K562 (cell line): ENCODE measurements around the gene BPNT1. TPM values are rescaled to one million over a fixed set of nuclear protein-coding genes. Genes with fewer than 3 reads are reported as not detected.
A peak's percentile ranks its signal among the peaks of the same experiment; 100 is the strongest.

ENCODE experiments used
- ATAC-seq: fragments of 200-7000 bp; cut with Tn5 transposase; 3 replicates; pipeline ENCODE4 v1.9.1; 2020; ENCODE audit warnings: moderate library complexity
- BruUV-seq: library from RNA; stranded (reverse); fragments of 400-500 nt; replicated peaks from 2 replicates; lab custom pipeline; 2021; lab: Mats Ljungman, UMichigan
- CTCF ChIA-PET: fragments of 300-600 bp; formaldehyde crosslinking; extraction: SDS; loops from one replicate; lab custom pipeline; 2021; ENCODE audit warnings: low intra/inter-chr PET ratio; lab: Yijun Ruan, JAX
- POLR2A ChIA-PET: fragments of 300-600, 350-650 bp; sonication (Branson Sonifier 250); formaldehyde crosslinking; extraction: SDS; loops from one replicate; lab custom pipeline; 2021; ENCODE audit warnings: antibody characterized with exemption, inconsistent platforms; lab: Yijun Ruan, JAX
- DNase-seq, 4 experiments: peaks; one replicate each; pipeline versions ENCODE4 v3.0.0 to v3.0.0-alpha.2; 2011 to 2018; ENCODE audit warnings: low spot score in 3 of 4, mixed read lengths in 3 of 4; ENCODE audit errors: extremely low read depth in 1 of 4
- FAIRE-seq: peaks from 2 replicates; lab custom pipeline; 2011; peaks lifted over from hg19 to GRCh38; lab: Jason Lieb, UNC
- H2AFZ ChIP-seq: 2 replicates; pipeline ENCODE4 v1.6.0; 2011; ENCODE audit warnings: low read depth, low read length, control low read depth, inconsistent platforms
- H3K27ac ChIP-seq: fragments of 200-600 bp; 3 replicates; pipeline ENCODE4 v1.8.0; 2011; ENCODE audit warnings: low read depth, mild to moderate bottlenecking, control low read depth, inconsistent platforms, low read length, moderate library complexity, mixed read lengths; ENCODE audit errors: extremely low read depth
- H3K27me3 ChIP-seq, 2 experiments: fragments of 300-600 bp in 1 of 2; 2 replicates in 1 of 2; 3 replicates in 1 of 2; pipeline versions ENCODE4 v1.6.0 to v1.8.0; 2011; ENCODE audit warnings: inconsistent platforms in 2 of 2, low read length in 2 of 2, mild to moderate bottlenecking in 1 of 2, mixed read lengths in 1 of 2, moderate library complexity in 1 of 2; ENCODE audit not compliant: control insufficient read depth in 2 of 2, insufficient read depth in 2 of 2
- H3K36me3 ChIP-seq: fragments of 300-600 bp; 3 replicates; pipeline ENCODE4 v1.8.0; 2011; ENCODE audit warnings: mild to moderate bottlenecking, low read length, inconsistent platforms; ENCODE audit not compliant: control insufficient read depth, insufficient read depth
- H3K4me1 ChIP-seq, 2 experiments: fragments of 200-600 bp in 1 of 2; replicated peaks in 1 of 2; 2 replicates in 1 of 2; 3 replicates in 1 of 2; pipeline versions ENCODE4 v1.5.1 to v1.8.0; 2011; ENCODE audit warnings: inconsistent platforms in 2 of 2, low read length in 2 of 2, mild to moderate bottlenecking in 1 of 2, mixed read lengths in 1 of 2, moderate library complexity in 1 of 2; ENCODE audit not compliant: control insufficient read depth in 2 of 2, insufficient read depth in 2 of 2
- H3K4me2 ChIP-seq: 2 replicates; pipeline ENCODE4 v1.6.1; 2011; ENCODE audit warnings: low read length, control low read depth, inconsistent platforms, mixed read lengths; ENCODE audit not compliant: insufficient read depth
- H3K4me3 ChIP-seq: fragments of 200-600 bp; sonication (generic), shearing (Covaris generic); 2 replicates; pipeline ENCODE4 v1.5.1; 2016; ENCODE audit warnings: control low read depth, inconsistent platforms
- H3K79me2 ChIP-seq: fragments of 200-600 bp; 3 replicates; pipeline ENCODE4 v1.8.0; 2011; ENCODE audit warnings: low read length, inconsistent platforms; ENCODE audit not compliant: control insufficient read depth, insufficient read depth
- H3K9ac ChIP-seq, 2 experiments: 2 replicates each; pipeline versions ENCODE4 v1.6.0 to v1.6.1; 2011; ENCODE audit warnings: low read depth in 2 of 2, low read length in 2 of 2, control low read depth in 1 of 2, inconsistent platforms in 1 of 2, mild to moderate bottlenecking in 1 of 2, mixed read lengths in 1 of 2; ENCODE audit not compliant: insufficient read depth in 1 of 2
- H3K9me1 ChIP-seq: one replicate; pipeline ENCODE4 v1.6.0; 2011; ENCODE audit warnings: inconsistent platforms, mild to moderate bottlenecking, low read length, moderate library complexity; ENCODE audit not compliant: control insufficient read depth, insufficient read depth
- H3K9me3 ChIP-seq: replicated peaks from 2 replicates; pipeline ENCODE4 v1.5.1; 2011; ENCODE audit warnings: low read depth, low read length, inconsistent platforms; ENCODE audit not compliant: control insufficient read depth, insufficient read depth
- H4K20me1 ChIP-seq: replicated peaks from 2 replicates; pipeline ENCODE4 v1.6.1; 2011; ENCODE audit warnings: low read length, inconsistent platforms, mixed read lengths; ENCODE audit not compliant: control insufficient read depth, insufficient read depth
- HMBOX1 ChIP-seq: sonication (generic); IDR thresholded peaks from 2 replicates; pipeline ENCODE4 v1.6.1; 2016
- WGBS: fragments of 100-300 bp; shearing (Covaris generic); methylation state at CpG from one replicate; pipeline ENCODE4 v1.1.6; 2016; ENCODE audit warnings: low coverage, mixed read lengths; ENCODE audit not compliant: insufficient coverage; ENCODE audit errors: missing lambda C conversion rate; 5-methylcytosine and 5-hydroxymethylcytosine counted together
- in situ Hi-C: fragments of 300-500 bp; cut with MboI; formaldehyde crosslinking; loops from 4 replicates; pipeline ENCODE4 v1.15.0; 2018; ENCODE audit warnings: inconsistent platforms, mixed read lengths
- intact Hi-C: fragments of 100-400 bp; cut with micrococcal nuclease; formaldehyde crosslinking; loops from 2 replicates; pipeline ENCODE4 v1.14.2; 2022
- polyA plus RNA-seq, 8 experiments: library from polyadenylated mRNA; depleted of rRNA in 4 of 8; stranded (reverse) in 5 of 8; unstranded in 3 of 8; fragments of >200 nt; fragmentation: Nextera tagmentation in 2 of 8; fragmentation: Illumina TruSeq in 1 of 8; extraction: Ambion mirVana in 2 of 8; extraction: Trizol in 1 of 8; gene quantifications; 2 replicates each; pipeline versions ENCODE4 v1.2.1 to v1.2.3, GENCODE V29; 2011 to 2014; ENCODE audit warnings: inconsistent platforms in 1 of 8, missing spikeins in 1 of 8
- total RNA-seq, 7 experiments: library from RNA; depleted of rRNA in 6 of 7; stranded (reverse); fragments of >200 nt in 6 of 7; fragmentation: Illumina TruSeq in 2 of 7; extraction: Trizol in 2 of 7; gene quantifications; 2 replicates each; pipeline versions ENCODE4 v1.2.1 to v1.2.3, GENCODE V29; 2011 to 2021; ENCODE audit warnings: low replicate concordance in 1 of 7
- TF ChIP-seq, protein P1 (sequence below), 3 experiments: IDR thresholded peaks in 2 of 3; conservative IDR thresholded peaks in 1 of 3; 2 replicates each; pipeline ENCODE4 v1.5.1; 2011 to 2012; ENCODE audit warnings: low read length in 3 of 3, mild to moderate bottlenecking in 3 of 3, control low read depth in 2 of 3, improper control_type of control experiment in 1 of 3, inconsistent platforms in 1 of 3, low read depth in 1 of 3, mixed read lengths in 1 of 3, moderate library complexity in 1 of 3; ENCODE audit not compliant: insufficient read depth in 2 of 3

BPNT1 gene
- total and polyA plus RNA-seq, 9 of the 15 experiments (the other 6 are each of a cell fraction or from before 2014, with no cell fraction given): 30.2 to 73.8 (median 40.5) TPM

DNA sequence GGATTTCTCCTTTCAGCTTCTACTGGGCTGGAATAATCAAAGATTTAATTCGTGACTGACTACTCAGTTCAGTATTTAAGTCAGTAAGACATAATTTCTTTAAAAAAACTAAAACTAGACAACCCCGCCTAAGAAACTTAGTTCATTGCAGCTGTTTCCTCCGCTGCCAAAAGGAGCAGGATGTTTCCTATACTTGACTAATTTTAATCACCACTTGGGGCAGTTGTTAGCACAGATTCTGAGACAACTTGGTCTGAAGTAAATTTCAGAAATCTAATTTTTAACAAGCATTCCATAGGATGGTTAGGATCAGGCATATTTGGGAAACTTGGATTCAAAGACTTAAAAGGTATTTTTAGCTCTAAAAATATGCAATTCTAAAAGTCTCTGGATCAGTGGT is 77.3 kb downstream of the BPNT1 start:
- FAIRE-seq (no peak), DNase-seq (no peak), ATAC-seq (0 out of 3 replicates have a peak, but pooled peaks have one; percentile 41)
- no peak for TF ChIP-seq HMBOX1
- TF ChIP-seq, protein P1, sequence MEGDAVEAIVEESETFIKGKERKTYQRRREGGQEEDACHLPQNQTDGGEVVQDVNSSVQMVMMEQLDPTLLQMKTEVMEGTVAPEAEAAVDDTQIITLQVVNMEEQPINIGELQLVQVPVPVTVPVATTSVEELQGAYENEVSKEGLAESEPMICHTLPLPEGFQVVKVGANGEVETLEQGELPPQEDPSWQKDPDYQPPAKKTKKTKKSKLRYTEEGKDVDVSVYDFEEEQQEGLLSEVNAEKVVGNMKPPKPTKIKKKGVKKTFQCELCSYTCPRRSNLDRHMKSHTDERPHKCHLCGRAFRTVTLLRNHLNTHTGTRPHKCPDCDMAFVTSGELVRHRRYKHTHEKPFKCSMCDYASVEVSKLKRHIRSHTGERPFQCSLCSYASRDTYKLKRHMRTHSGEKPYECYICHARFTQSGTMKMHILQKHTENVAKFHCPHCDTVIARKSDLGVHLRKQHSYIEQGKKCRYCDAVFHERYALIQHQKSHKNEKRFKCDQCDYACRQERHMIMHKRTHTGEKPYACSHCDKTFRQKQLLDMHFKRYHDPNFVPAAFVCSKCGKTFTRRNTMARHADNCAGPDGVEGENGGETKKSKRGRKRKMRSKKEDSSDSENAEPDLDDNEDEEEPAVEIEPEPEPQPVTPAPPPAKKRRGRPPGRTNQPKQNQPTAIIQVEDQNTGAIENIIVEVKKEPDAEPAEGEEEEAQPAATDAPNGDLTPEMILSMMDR (IDR thresholded peaks at IDR 0.05 in 2 of 3, conservative IDR thresholded peaks at IDR 0.05 in 1 of 3; ENCODE audit: insufficient read depth in 2 of 3, low read depth in 1 of 3, low read length in 3 of 3): peak in 1 of 3 experiments; percentile 7; a peak in 1 of 6 replicates
- ChIA-PET CTCF (no interaction called here), POLR2A (interaction anchor here (0.8 to 8.9 kb wide), 9 partner anchors 9 to 131 kb away, joined by 3 to 47 read pairs (median 3); no protein-coding TSS in a partner anchor)
- Histone ChIP-seq H2AFZ (no peak overlapping the region), H3K27me3 (no peaks in the 10 kb centered on the region), H3K9ac (no peak overlapping the region), H3K79me2 (no peaks in the 10 kb centered on the region), H3K4me3 (no peak overlapping the region), H3K4me2 (no peak overlapping the region), H3K9me1 (no peaks in the 10 kb centered on the region), H3K4me1 (no peaks in the 10 kb centered on the region), H3K9me3 (no peaks in the 10 kb centered on the region), H4K20me1 (no peaks in the 10 kb centered on the region), H3K27ac (no peak overlapping the region), H3K36me3 (peaks cover 90% of the 10 kb centered on the region)
- intact Hi-C loops (no loop called here), in situ Hi-C loops (no loop called here)
- 58% methylated on average over 3 of the region's 3 CpGs for WGBS
- no TSS peak for BruUV-seq
